HG03439 (cell line): ENCODE data around the gene SNTG2.

Experiments
- ATAC-seq: cut with Tn5 transposase; IDR thresholded peaks from one replicate; pipeline ENCODE4 v1.9.1; 2021; ENCODE audit warnings: mild to moderate bottlenecking, moderate library complexity; ENCODE audit not compliant: unreplicated experiment

SNTG2 gene

GRCh38 chr2:1306014-1306686 lies 355.5 kb downstream of the SNTG2 start:
- ATAC-seq, result no peak

- ATAC-seq, result no peak
Measured at GRCh38 chr2:1306687-1307516, 356.3 kb downstream of the SNTG2 start.

- no peak for ATAC-seq
Measured at GRCh38 chr2:1307670-1308069, 357.0 kb downstream of the SNTG2 start.

- ATAC-seq, result no peak
Measured at GRCh38 chr2:1308678-1309077, 358.0 kb downstream of the SNTG2 start.

- no peak for ATAC-seq
Measured at GRCh38 chr2:1309507-1309906, 358.9 kb downstream of the SNTG2 start.

- no peak for ATAC-seq
Measured at GRCh38 chr2:1310202-1310601, 359.6 kb downstream of the SNTG2 start.

GRCh38 chr2:1310866-1311265 lies 360.2 kb downstream of the SNTG2 start:
- no peak for ATAC-seq

- ATAC-seq, result no peak
Measured at GRCh38 chr2:1313240-1313924, 362.7 kb downstream of the SNTG2 start.

GRCh38 chr2:1314254-1314653 lies 363.6 kb downstream of the SNTG2 start:
- no peak for ATAC-seq

- ATAC-seq, result no peak
Measured at GRCh38 chr2:1318366-1319009, 367.8 kb downstream of the SNTG2 start.

GRCh38 chr2:1319393-1319792 lies 368.7 kb downstream of the SNTG2 start:
- ATAC-seq, result no peak

- ATAC-seq, result no peak
Measured at GRCh38 chr2:1321321-1321720, 370.7 kb downstream of the SNTG2 start.

- ATAC-seq, result no peak
Measured at GRCh38 chr2:1324884-1325283, 374.2 kb downstream of the SNTG2 start.

- ATAC-seq, result no peak
Measured at GRCh38 chr2:1328684-1329083, 378.0 kb downstream of the SNTG2 start.

- ATAC-seq, result no peak
Measured at GRCh38 chr2:1339388-1340140, 388.9 kb downstream of the SNTG2 start.

GRCh38 chr2:1340141-1340512 lies 389.5 kb downstream of the SNTG2 start:
- no peak for ATAC-seq

- ATAC-seq, result no peak
Measured at GRCh38 chr2:1341404-1342120, 390.9 kb downstream of the SNTG2 start.

GRCh38 chr2:1348789-1349188 lies 398.1 kb downstream of the SNTG2 start:
- no peak for ATAC-seq

GRCh38 chr2:1350111-1350510 lies 399.5 kb downstream of the SNTG2 start:
- no peak for ATAC-seq

- no peak for ATAC-seq
Measured at GRCh38 chr2:1353124-1353523, 402.5 kb downstream of the SNTG2 start.
